PFSK-1 (cell line): ENCODE data around the gene HSPB9.

ENCODE experiments used
- FOXP2 ChIP-seq: optimal IDR thresholded peaks from 2 replicates; pipeline ENCODE3; 2011; ENCODE audit warnings: borderline replicate concordance, control low read depth, inconsistent platforms; ENCODE audit not compliant: insufficient read depth; ENCODE audit errors: extremely low read length, extremely low read depth
- POLR2AphosphoS5 ChIP-seq: IDR thresholded peaks from 2 replicates; pipeline ENCODE4 v1.6.1; 2012; ENCODE audit warnings: low read depth, mild to moderate bottlenecking, control low read depth, low read length, moderate library complexity
- REST ChIP-seq, 2 experiments: IDR thresholded peaks; 2 replicates each; pipeline versions ENCODE4 v1.6.1 to v1.8.0; 2011 to 2012; ENCODE audit warnings: low read depth in 2 of 2, low read length in 2 of 2, control low read depth in 1 of 2, inconsistent platforms in 1 of 2, mild to moderate bottlenecking in 1 of 2, moderate library complexity in 1 of 2; ENCODE audit not compliant: insufficient read depth in 1 of 2
- SIN3A ChIP-seq: IDR thresholded peaks from 2 replicates; pipeline ENCODE4 v1.6.1; 2012; ENCODE audit warnings: mild to moderate bottlenecking, low read length, moderate library complexity, borderline replicate concordance; ENCODE audit not compliant: insufficient read depth
- TAF1 ChIP-seq: IDR thresholded peaks from 2 replicates; pipeline ENCODE4 v1.6.1; 2012; ENCODE audit warnings: low read length, control low read depth, borderline replicate concordance; ENCODE audit not compliant: insufficient read depth

HSPB9 gene

GRCh38 chr17:42155614-42156045 is 33.0 kb downstream of the HSPB9 start:
- TF ChIP-seq TAF1 (no peak), REST (IDR thresholded peaks at IDR 0.05; ENCODE audit: insufficient read depth in 1 of 2, low read depth in 2 of 2, low read length in 2 of 2) (no peak), FOXP2 (no peak), POLR2AphosphoS5 (no peak)

- TF ChIP-seq POLR2AphosphoS5 (no peak), REST (IDR thresholded peaks at IDR 0.05; ENCODE audit: insufficient read depth in 1 of 2, low read depth in 2 of 2, low read length in 2 of 2) (no peak), FOXP2 (no peak), TAF1 (no peak), SIN3A (no peak)
Measured at GRCh38 chr17:42159796-42160530, 37.4 kb downstream of the HSPB9 start.

- TF ChIP-seq SIN3A: no peak
- TF ChIP-seq FOXP2: no peak
- TF ChIP-seq TAF1: no peak
- TF ChIP-seq POLR2AphosphoS5: no peak
- no peak for TF ChIP-seq REST (IDR thresholded peaks at IDR 0.05; ENCODE audit: insufficient read depth in 1 of 2, low read depth in 2 of 2, low read length in 2 of 2)
Measured at GRCh38 chr17:42160531-42160910, 37.9 kb downstream of the HSPB9 start.

- TF ChIP-seq POLR2AphosphoS5 (no peak), REST (IDR thresholded peaks at IDR 0.05; ENCODE audit: insufficient read depth in 1 of 2, low read depth in 2 of 2, low read length in 2 of 2) (no peak), FOXP2 (no peak), TAF1 (no peak), SIN3A (no peak)
Measured at GRCh38 chr17:42163113-42163512, 40.5 kb downstream of the HSPB9 start.
